ENCODE measurements around the gene FAT3. TPM values are rescaled to one million over a fixed set of nuclear protein-coding genes. Genes with fewer than 3 reads are reported as not detected.

The FAT3 gene
- total RNA-seq, 4 donors from 2014 or later: 0.11 to 2.0 (median 0.18) TPM

DNA sequence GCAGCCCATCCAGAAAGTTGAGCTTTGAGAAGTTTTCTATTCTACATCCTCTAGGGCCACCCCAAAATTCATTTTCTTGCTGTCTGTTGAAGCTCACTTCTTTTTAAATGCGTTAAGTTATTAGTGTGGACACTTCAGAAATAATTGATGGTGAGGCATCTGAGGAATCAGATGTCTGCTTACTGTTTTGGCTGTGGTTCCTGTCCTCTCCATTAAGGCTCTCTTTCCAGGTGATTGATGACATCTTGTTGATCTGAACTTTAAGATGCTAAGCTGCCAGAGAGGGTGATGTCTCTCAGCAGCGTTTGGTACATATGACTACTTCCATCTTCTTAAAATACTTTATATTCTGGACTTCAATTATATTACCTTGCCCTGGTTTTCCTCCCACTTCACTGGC is 45.2 kb downstream of the FAT3 start:
- H3K4me3 ChIP-seq (replicated peaks in 1 of 3): no peak overlapping the region
- H3K27me3 ChIP-seq: no peaks in the 10 kb centered on the region
- intact Hi-C loops (cut with DNase I): no loop called here
- H3K36me3 ChIP-seq: no peaks in the 10 kb centered on the region
- no peak overlapping the region for H3K27ac ChIP-seq
- H3K9me3 ChIP-seq: no peaks in the 10 kb centered on the region
- H3K4me1 ChIP-seq: no peaks in the 10 kb centered on the region
- TF ChIP-seq CTCF (IDR thresholded peaks at IDR 0.05) (no peak), POLR2A (IDR thresholded peaks at IDR 0.05) (no peak)
- no peak for DNase-seq
- WGBS, 2 donors: 63 to 68% methylated on average over 2 of the region's 2 CpGs

DNA sequence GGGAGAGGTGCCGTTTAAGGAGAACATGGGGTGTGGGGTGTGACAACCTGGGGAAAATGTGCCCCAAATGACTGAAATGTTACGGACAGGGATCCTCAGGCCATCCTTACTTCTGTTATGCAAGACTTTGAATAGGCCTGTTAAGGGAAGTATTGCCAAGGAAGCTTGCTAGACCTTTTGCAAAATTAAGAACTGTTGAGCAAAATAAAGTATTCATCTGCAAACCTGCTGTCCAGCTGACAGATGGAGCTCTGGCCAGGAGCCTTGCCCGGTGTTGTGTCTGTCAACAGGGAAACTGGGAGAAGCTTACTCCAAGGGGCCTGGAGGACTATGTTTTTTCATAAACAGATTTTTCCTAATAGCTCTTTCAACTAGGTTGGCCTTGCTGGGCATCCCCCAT is 48.0 kb downstream of the FAT3 start:
- no peaks in the 10 kb centered on the region for H3K9me3 ChIP-seq
- H3K4me3 ChIP-seq (replicated peaks in 1 of 3): no peak overlapping the region
- H3K27me3 ChIP-seq: no peaks in the 10 kb centered on the region
- 81 to 89% methylated on average over 3 of the region's 3 CpGs for WGBS, 2 donors
- no peaks in the 10 kb centered on the region for H3K4me1 ChIP-seq
- TF ChIP-seq CTCF (IDR thresholded peaks at IDR 0.05): no peak
- no peak for TF ChIP-seq POLR2A (IDR thresholded peaks at IDR 0.05)
- intact Hi-C loops (cut with DNase I): no loop called here
- no peaks in the 10 kb centered on the region for H3K36me3 ChIP-seq
- H3K27ac ChIP-seq: no peak overlapping the region
- DNase-seq: no peak

Data from thyroid gland (tissue), 4 donors.